Kidney epithelial cell (primary cell): Measurements from ENCODE around the gene NCKIPSD. TPM values are rescaled to one million over a fixed set of nuclear protein-coding genes. Genes with fewer than 3 reads are reported as not detected.
A peak's percentile ranks its signal among the peaks of the same experiment; 100 is the strongest.

Source experiments
- DNase-seq: peaks from one replicate; pipeline ENCODE4 v3.0.0-alpha.2; 2010; ENCODE audit warnings: low read depth
- H3K27me3 ChIP-seq: 2 replicates; pipeline ENCODE4 v1.6.0; 2011; ENCODE audit warnings: low read length; ENCODE audit not compliant: control insufficient read depth, insufficient read depth
- H3K36me3 ChIP-seq: 2 replicates; pipeline ENCODE4 v1.5.1; 2011; ENCODE audit warnings: low read length; ENCODE audit not compliant: control insufficient read depth, insufficient read depth
- H3K4me3 ChIP-seq: 2 replicates; pipeline ENCODE4 v1.5.1; 2011; ENCODE audit warnings: low read depth, mild to moderate bottlenecking, control low read depth, low read length
- CTCF ChIP-seq: IDR thresholded peaks from 2 replicates; pipeline ENCODE4 v1.5.1; 2011; ENCODE audit warnings: mild to moderate bottlenecking, moderate library complexity, low read length, control low read depth, inconsistent platforms; ENCODE audit not compliant: insufficient read depth, poor library complexity, severe bottlenecking
- total RNA-seq: library from RNA; depleted of rRNA; stranded (reverse); fragments of >200 nt; gene quantifications from 2 replicates; pipeline ENCODE4 v1.2.3, GENCODE V29; 2015

Gene NCKIPSD
- total RNA-seq, 1 donor from 2014 or later = 15.3 TPM

DNA sequence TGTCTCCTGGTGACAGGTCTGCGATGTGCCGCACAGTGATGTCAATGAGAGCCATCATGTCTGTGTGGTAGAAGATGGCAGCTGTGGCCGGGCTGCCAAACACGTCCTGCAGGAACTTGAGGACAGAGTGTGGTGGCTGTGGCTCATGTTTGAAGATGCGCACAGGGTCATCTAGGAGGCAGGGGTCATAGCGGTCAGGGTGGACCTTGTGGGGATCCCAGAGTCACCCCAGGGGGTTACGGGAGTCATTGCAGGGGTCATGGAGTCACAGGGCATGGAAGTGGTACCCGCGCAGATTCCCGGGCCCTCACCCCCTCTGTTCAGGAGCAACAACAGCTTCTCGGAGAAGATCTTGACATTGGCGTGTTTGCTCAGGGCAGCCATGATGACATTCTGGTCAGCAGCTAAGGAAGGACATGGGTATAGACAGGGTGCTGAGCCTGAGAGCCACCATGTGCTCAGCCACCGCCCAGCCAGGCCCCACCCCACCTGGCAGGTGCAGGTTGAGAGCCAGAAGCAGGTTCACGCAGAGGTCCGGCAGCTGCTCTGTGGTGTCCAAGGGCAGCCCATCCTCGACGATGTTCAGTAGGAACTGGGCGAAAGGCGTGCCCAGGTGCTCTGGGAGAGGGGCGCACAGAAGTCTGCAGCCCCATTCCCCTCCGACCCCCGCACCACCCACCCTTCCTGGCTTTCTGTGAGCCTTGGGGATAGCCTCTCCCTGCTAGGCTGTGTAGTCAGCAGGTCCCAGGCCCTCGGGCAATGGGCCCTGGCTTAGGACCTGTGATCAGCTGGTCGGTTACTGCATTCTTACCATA is 6.9 kb downstream of the NCKIPSD start:
- Histone ChIP-seq H3K4me3 (no peak overlapping the region), H3K36me3 (peaks cover 3% of the 10 kb centered on the region), H3K27me3 (no peaks in the 10 kb centered on the region)
- TF ChIP-seq CTCF = no peak
- no peak for DNase-seq

- peak; percentile 18 for DNase-seq
- TF ChIP-seq CTCF = no peak
- Histone ChIP-seq H3K27me3 (no peaks in the 10 kb centered on the region), H3K4me3 (no peak overlapping the region), H3K36me3 (peaks cover 3% of the 10 kb centered on the region)
Measured at GRCh38 chr3:48678056-48678455, 7.7 kb downstream of the NCKIPSD start.

DNA sequence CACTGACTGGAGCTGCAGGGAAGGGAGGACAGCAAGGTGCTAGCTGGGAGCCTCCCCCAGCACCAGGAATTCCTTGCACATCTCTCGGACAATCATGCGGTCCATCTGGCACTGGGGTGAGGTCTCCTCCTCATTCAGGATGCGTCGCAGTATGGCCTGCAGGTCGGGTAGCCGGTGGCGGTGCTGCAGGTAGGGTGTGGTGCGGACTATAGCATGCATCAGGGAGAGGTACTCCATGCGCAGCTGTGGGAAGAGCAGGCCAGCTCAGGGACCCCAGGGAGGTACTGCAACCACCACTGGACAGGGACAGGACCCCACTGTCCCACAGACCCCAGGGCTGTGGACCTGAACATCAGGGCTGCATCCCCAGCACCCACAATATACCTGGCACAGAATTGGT is 11.2 kb downstream of the NCKIPSD start:
- DNase-seq = no peak
- Histone ChIP-seq H3K4me3 (no peak overlapping the region), H3K36me3 (peaks cover 2% of the 10 kb centered on the region), H3K27me3 (no peaks in the 10 kb centered on the region)
- TF ChIP-seq CTCF = no peak

DNA sequence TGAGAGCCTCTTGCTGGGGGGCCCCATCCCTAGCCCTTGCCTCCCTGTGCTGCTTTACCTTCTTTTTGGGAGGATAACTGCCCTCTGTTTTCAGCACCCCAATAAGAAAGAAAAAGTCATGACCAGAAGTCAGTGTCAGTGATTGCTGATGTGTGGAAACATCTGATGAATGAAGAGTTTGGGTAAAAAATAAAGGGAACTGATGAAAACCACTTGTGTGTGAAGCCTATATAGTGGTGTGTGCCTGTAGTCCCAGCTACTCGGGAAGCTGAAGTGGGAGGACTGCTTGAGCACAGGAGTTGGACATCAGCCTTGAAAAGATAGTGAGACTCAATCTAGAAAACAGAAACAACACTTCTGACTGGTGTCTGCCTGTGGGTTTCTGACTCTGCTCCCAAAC is 13.2 kb downstream of the NCKIPSD start:
- no peak for DNase-seq
- no peaks in the 10 kb centered on the region for H3K27me3 ChIP-seq
- H3K4me3 ChIP-seq = no peak overlapping the region
- no peak for TF ChIP-seq CTCF
- no peaks in the 10 kb centered on the region for H3K36me3 ChIP-seq

DNA sequence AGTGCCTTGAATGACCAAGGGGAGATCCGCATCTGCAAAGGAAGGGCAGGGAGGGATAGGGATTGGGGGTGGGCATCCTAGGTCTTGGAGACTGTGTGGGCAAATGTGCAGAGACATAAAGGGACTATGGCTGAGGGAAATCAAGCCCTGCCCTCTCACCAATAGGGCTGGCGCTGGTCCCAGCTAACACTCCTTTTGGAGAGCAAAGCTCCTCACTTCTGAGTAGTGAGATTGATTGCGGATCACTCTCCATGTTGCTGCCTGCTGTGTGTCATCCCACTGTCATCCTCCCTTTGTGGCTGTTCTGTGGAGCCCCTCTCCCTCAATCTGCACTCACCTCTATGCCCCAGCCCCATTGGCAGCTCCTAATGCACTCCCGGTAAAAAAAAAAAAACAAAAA is 20.8 kb downstream of the NCKIPSD start:
- peaks cover 7% of the 10 kb centered on the region for H3K27me3 ChIP-seq
- no peak overlapping the region for H3K4me3 ChIP-seq
- H3K36me3 ChIP-seq = no peaks in the 10 kb centered on the region
- TF ChIP-seq CTCF = no peak
- no peak for DNase-seq

GRCh38 chr3:48664313-48664644 is 21.4 kb downstream of the NCKIPSD start:
- Histone ChIP-seq H3K36me3 (no peaks in the 10 kb centered on the region), H3K4me3 (peak overlapping the region; percentile 18)

More at GRCh38 chr3:48664313-48664644, 21.4 kb downstream of the NCKIPSD start:
- H3K27me3 ChIP-seq = peaks cover 7% of the 10 kb centered on the region
- DNase-seq = no peak
- TF ChIP-seq CTCF = no peak
